Astrocyte of the spinal cord (primary cell): ENCODE measurements around the gene PRDM2.

Source experiments
- DNase-seq: peaks from one replicate; pipeline ENCODE4 v3.0.0; 2011; ENCODE audit warnings: low read depth, low spot score
- H3K4me3 ChIP-seq: 2 replicates; pipeline ENCODE4 v1.5.1; 2011; ENCODE audit warnings: low read depth, mild to moderate bottlenecking, low read length, moderate library complexity
- in situ Hi-C: cut with HindIII; loops from 2 replicates; pipeline ENCODE4 v1.10.0; 2017; ENCODE audit warnings: low sequenced_read_pairs
- TF ChIP-seq, protein P1 (sequence below): IDR thresholded peaks from 2 replicates; pipeline ENCODE4 v1.5.1; 2012; ENCODE audit warnings: low read depth, mild to moderate bottlenecking, low read length, inconsistent platforms

Gene PRDM2

DNA sequence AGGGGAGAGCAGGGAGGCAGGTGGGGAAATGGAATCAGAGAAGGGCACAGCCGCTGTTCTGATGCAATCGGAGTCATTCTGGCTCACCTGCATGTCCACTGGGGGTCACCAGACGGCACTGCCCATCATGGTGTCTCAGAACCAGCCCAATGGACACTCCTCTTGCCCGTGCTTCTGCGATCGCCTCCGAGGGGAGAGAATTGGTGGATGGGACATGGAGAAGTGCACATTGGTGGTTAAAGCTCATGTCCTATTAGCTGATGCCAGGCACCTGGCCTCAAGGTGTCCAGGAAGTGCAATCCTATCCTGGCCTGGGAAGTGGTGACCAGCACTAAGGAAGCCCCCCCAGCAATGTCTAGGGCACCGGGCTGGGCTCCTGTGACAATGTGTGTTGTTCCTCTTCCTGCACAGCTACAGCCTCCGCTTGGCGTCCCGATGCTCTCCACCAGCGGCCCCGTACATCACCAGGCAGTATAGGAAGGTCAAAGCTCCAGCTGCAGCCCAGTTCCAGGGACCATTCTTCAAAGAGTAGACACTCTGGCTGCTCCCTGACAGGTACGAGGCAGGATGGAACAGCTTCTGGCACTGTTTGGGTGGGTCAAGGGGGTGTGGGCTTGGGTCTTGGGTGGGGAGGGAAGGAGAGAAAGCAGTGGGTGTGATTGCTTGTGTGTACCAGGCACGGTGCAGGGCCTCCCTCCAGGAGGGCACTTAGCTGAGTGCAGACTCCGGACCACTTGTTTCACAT is 116.2 kb downstream of the PRDM2 start:
- DNase-seq, result no peak
- in situ Hi-C loops, result no loop called here
- TF ChIP-seq, protein P1, sequence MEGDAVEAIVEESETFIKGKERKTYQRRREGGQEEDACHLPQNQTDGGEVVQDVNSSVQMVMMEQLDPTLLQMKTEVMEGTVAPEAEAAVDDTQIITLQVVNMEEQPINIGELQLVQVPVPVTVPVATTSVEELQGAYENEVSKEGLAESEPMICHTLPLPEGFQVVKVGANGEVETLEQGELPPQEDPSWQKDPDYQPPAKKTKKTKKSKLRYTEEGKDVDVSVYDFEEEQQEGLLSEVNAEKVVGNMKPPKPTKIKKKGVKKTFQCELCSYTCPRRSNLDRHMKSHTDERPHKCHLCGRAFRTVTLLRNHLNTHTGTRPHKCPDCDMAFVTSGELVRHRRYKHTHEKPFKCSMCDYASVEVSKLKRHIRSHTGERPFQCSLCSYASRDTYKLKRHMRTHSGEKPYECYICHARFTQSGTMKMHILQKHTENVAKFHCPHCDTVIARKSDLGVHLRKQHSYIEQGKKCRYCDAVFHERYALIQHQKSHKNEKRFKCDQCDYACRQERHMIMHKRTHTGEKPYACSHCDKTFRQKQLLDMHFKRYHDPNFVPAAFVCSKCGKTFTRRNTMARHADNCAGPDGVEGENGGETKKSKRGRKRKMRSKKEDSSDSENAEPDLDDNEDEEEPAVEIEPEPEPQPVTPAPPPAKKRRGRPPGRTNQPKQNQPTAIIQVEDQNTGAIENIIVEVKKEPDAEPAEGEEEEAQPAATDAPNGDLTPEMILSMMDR, result no peak
- H3K4me3 ChIP-seq, result no peak overlapping the region

DNA sequence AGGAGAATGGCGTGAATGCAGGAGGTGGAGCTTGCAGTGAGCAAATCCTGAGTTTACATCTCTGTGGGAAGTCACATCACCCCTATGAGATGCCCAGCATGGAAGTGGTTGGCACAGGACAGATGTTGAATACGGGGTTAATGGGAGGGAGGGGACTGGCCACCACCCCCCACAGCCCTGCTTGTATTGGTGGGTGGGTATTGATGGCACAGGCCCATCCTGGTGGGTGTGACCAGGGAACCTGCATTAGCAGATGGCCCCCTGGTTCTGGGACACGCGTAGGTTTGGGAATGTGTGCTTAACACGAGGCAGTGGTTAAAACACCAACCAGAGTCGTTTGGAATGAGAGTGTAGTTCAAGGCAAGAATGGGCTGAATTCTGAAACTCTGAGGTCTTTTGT is 117.9 kb downstream of the PRDM2 start:
- DNase-seq, result no peak
- TF ChIP-seq, protein P1, result no peak
- in situ Hi-C loops, result no loop called here
- no peak overlapping the region for H3K4me3 ChIP-seq

DNA sequence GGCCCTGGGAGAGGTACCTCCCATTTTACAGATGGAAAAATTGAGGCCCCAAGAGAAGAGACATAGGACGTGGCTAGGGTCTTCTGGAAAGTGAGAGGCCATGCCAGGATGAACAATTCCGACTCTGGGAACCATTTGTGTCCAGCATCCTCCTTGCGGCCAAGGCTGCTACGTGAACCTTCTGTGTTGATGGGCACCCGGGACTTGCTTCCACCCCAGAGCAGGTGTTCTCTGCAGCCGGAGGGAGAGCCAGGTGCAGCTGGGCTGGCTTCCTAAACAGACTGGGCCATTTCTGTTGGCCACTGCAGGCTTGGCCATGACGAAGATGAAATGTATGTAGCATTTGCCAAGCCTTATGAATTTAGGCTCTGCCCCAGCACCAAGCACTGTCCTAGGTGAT is 118.9 kb downstream of the PRDM2 start:
- DNase-seq, result no peak
- H3K4me3 ChIP-seq, result no peak overlapping the region
- in situ Hi-C loops, result no loop called here
- TF ChIP-seq, protein P1, result no peak

DNA sequence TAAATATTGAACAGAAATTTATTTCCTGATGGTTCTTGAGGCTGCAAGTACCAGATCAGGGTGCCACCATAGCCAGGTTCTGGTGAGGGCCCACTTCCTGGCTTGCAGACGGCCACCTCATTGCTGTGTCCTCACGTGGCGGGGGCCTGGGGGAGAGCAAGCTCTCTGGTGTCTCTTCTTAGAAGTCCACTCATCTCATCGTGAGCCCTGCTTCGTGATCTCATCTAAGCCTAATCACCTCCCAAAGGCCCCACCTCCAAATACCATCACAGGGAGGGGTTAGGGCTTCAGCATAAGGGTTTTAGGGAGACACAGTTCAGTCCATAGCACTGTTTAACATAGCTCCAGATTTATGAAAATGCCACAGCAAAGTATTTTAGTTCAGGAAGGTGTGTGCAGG is 119.7 kb downstream of the PRDM2 start:
- DNase-seq, result no peak
- TF ChIP-seq, protein P1, result no peak
- H3K4me3 ChIP-seq, result no peak overlapping the region
- in situ Hi-C loops, result no loop called here

DNA sequence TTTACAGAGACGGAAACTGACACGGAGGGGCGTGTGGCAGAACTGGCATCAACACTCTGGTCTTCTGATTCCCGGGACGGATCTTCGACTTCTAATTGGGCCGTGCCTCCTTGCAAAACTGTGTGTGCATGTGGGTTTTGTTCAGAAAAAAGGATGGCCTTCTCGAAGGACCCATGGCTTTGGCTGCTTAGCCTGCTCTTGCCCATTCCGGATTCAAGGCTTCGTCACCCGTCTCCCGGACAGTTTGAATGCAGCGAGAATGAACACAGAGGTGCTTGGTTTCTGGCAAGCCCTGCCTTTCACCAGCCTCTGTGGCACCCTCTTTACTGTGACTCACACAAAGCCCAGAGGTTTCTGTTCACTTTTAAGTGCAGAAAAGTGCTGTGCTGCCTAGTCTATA is 120.1 kb downstream of the PRDM2 start:
- TF ChIP-seq, protein P1, result no peak
- in situ Hi-C loops, result no loop called here
- no peak for DNase-seq
- no peak overlapping the region for H3K4me3 ChIP-seq

DNA sequence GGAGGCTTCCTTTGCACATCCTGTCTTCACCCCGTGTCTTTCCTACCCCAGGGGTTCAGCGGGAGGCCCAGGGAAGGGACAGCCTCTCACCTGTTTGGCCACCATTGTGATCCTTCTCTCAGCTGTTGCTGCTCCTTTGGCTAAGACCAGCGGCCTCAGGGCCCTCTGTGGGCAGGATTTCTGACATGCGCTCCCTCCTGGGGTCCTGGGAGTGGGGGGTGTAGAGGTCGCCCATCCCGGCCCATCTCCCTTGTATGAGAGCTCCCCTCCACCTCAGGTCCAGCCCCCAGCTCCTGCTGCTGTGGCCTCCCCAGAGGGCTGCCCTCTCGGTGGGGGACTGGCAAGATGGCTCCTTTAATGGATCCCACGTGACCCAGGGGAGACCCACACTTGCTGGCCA is 120.5 kb downstream of the PRDM2 start:
- in situ Hi-C loops, result no loop called here
- TF ChIP-seq, protein P1, result no peak
- no peak for DNase-seq
- H3K4me3 ChIP-seq, result no peak overlapping the region
